ENCODE results near the gene AIP.

The AIP gene

DNA sequence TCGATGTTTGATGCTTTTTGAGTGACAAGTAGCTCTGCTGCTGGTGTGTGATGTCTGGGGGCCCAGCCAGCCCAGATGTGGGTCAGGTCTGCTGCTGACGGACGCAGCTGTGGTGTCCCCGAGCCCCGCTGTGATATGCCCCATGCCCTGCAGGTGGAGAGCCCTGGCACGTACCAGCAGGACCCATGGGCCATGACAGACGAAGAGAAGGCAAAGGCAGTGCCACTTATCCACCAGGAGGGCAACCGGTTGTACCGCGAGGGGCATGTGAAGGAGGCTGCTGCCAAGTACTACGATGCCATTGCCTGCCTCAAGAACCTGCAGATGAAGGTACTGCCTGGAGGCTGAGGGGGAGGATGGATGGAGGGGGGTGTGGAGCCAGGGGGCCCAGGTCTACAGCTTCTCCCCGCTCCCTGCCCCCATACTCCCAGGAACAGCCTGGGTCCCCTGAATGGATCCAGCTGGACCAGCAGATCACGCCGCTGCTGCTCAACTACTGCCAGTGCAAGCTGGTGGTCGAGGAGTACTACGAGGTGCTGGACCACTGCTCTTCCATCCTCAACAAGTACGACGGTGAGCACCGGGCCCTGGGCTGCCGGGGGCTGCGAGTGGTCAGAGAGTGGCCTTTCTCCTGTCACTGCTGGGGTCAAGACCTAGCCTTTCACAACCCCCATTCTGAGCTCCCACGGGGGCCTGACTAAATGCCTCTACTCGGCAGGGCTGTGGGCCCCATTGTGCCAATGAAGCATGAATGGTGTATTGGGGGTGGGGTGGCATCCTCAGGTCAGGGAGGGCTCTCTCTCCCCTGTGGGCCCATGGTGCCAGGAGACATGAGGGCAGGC lies 7.3 kb downstream of the AIP start:
- peaks cover 18% of the 10 kb centered on the region for H3K36me3 Mint-ChIP-seq
- H3K4me1 Mint-ChIP-seq, result peaks cover 34% of the 10 kb centered on the region
- no peak for ATAC-seq (ENCODE audit: low read depth)
- H3K4me3 Mint-ChIP-seq, result no peak overlapping the region
- DNase-seq (ENCODE audit: low spot score in 2 of 2), result no peak
- H3K27me3 Mint-ChIP-seq, result no peaks in the 10 kb centered on the region
- H3K27ac Mint-ChIP-seq, result no peak overlapping the region
- H3K9me3 Mint-ChIP-seq, result no peaks in the 10 kb centered on the region

- no peaks in the 10 kb centered on the region for H3K9me3 Mint-ChIP-seq
- DNase-seq (ENCODE audit: low spot score in 2 of 2) (no peak), ATAC-seq (ENCODE audit: low read depth) (no peak)
- H3K27ac Mint-ChIP-seq, result no peak overlapping the region
- no peaks in the 10 kb centered on the region for H3K27me3 Mint-ChIP-seq
- peaks cover 21% of the 10 kb centered on the region for H3K36me3 Mint-ChIP-seq
- no peak overlapping the region for H3K4me3 Mint-ChIP-seq
- peaks cover 32% of the 10 kb centered on the region for H3K4me1 Mint-ChIP-seq
Observed at GRCh38 chr11:67490727-67491065, 7.9 kb downstream of the AIP start.

DNA sequence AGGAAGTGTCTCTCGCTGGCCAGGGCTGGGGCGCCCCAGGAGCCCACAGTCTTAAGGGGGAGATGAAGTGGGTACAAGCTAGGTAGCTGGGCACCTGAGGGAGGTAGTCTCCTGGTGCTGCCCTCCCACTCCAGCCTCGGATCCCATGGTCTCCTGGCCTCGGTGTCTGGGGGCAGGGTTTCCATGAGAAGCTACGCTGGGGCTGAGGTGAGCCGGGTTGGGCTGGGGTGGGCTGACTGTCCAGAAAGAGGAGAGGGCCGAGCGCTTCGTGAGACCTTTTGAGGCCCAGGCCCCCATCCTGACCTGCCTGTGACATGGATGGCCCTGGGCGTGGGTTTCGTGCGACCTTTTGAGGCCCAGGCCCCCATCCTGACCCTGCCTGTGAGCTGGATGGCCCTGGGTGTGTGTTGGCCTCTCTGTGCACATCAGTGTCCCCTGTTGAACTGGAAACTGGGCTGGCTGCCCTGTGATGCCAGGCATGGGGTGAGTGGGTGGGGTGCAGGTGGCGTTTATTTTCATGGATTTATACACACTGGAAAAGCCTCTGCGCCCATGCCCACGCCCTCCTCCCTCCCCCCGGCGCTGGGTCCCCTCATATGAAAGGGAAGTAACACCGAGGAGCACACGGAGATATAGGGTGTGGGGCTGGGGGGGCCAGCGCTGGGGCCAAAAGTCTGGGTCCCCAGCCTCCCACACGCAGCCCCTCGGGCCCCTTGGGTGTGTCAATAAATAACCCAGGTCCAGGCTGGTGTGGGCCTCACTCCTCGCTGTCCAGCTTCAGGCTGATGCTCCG lies 8.6 kb downstream of the AIP start:
- H3K27me3 Mint-ChIP-seq, result no peaks in the 10 kb centered on the region
- peaks cover 24% of the 10 kb centered on the region for H3K36me3 Mint-ChIP-seq
- no peak overlapping the region for H3K27ac Mint-ChIP-seq

DNA sequence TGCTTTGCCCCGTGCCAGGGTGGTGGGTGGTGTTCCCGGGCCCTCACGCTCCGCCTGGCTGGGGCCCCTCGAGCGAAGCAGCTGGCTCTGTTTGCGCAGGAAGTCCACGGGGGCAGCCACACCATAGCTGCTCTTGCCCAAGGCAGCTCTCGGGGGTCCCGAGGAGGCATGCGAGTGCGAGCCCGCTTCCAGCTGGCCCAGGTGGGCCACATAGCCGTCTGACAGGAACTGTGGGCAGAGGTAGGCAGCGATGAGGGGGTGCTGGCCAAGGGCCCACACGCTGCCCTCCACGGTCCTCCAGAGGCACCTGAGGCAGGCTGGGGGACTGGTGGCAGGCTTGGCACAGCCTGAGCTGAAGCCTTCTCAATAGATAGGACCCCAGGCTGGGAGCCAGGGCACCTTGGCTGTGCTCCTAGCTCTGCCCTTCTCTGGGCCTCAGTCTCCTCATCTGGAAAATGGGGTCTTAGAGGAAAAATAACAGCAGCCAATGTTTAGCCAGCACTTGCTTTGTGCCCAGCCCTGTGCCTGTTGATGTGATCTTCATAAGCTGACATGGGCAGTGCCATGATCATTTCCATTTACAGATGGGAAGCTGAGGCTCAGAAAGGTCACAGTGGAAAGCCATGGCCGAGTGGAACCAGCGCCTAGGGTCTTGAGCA lies 9.4 kb downstream of the AIP start:
- no peak for ATAC-seq (ENCODE audit: low read depth)
- peaks cover 20% of the 10 kb centered on the region for H3K4me1 Mint-ChIP-seq
- no peak overlapping the region for H3K27ac Mint-ChIP-seq
- DNase-seq (ENCODE audit: low spot score in 2 of 2), result no peak
- no peaks in the 10 kb centered on the region for H3K27me3 Mint-ChIP-seq
- no peaks in the 10 kb centered on the region for H3K9me3 Mint-ChIP-seq
- H3K4me3 Mint-ChIP-seq, result no peak overlapping the region
- H3K36me3 Mint-ChIP-seq, result peaks cover 24% of the 10 kb centered on the region

More for the DNA sequence above, 8.6 kb downstream of the AIP start:
- DNase-seq (ENCODE audit: low spot score in 2 of 2), result no peak
- ATAC-seq (ENCODE audit: low read depth), result no peak
- no peaks in the 10 kb centered on the region for H3K9me3 Mint-ChIP-seq
- H3K4me1 Mint-ChIP-seq, result peaks cover 26% of the 10 kb centered on the region
- no peak overlapping the region for H3K4me3 Mint-ChIP-seq

GRCh38 chr11:67492801-67493547 lies 10.1 kb downstream of the AIP start:
- Mint-ChIP-seq H3K36me3 (peaks cover 21% of the 10 kb centered on the region), H3K27me3 (no peaks in the 10 kb centered on the region), H3K9me3 (no peaks in the 10 kb centered on the region), H3K4me1 (peaks cover 14% of the 10 kb centered on the region), H3K4me3 (no peak overlapping the region), H3K27ac (no peak overlapping the region)
- ATAC-seq (ENCODE audit: low read depth), result no peak
- no peak for DNase-seq (ENCODE audit: low spot score in 2 of 2)

DNA sequence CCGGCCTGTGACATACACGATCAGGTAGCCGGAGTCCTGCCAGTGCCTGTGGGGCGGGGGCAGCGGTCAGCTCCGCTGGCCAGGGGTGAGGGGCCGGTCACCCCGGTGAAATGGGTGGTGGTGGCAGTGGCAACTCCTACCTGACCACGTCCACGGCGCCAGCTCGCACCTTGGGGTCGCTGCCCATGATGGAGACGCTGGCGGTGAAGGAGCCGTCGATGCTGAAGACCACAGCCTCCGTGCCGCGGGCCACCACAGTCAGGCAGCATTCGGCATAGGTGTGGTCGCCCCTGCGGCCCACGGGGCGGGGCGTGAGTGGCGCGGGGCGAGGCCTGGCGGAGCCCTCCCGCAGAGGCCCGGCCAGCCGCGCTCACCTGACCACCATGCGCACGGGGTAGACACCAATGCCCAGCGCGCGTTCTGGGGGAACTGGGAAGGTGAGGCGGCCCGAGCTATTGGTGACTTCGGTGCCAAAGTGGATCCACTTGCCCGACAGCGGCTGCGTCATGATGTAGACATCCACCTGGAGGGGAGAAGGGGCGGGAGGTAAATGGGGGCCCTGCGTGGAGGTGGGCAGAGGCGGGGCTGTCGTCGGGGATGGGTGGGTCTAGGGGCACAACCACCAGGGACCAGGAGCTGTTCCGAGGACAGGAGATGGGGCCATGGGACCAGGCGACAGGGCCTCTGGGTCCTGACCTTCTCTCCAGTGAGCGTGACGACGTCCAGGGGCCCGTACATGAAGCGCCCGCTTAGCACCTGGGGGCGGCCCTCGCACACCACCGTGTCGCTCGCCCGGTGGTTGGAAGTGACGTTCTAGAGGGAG lies 10.9 kb downstream of the AIP start:
- H3K27ac Mint-ChIP-seq, result no peak overlapping the region
- H3K4me3 Mint-ChIP-seq, result no peak overlapping the region

GRCh38 chr11:67494371-67495233 lies 11.8 kb downstream of the AIP start:
- ATAC-seq (ENCODE audit: low read depth) (no peak), DNase-seq (ENCODE audit: low spot score in 2 of 2) (no peak)
- no peaks in the 10 kb centered on the region for H3K9me3 Mint-ChIP-seq
- no peaks in the 10 kb centered on the region for H3K27me3 Mint-ChIP-seq
- H3K27ac Mint-ChIP-seq, result no peak overlapping the region
- H3K36me3 Mint-ChIP-seq, result peaks cover 21% of the 10 kb centered on the region
- no peak overlapping the region for H3K4me3 Mint-ChIP-seq
- H3K4me1 Mint-ChIP-seq, result peaks cover 8% of the 10 kb centered on the region

More for the DNA sequence above, 10.9 kb downstream of the AIP start:
- no peaks in the 10 kb centered on the region for H3K9me3 Mint-ChIP-seq
- DNase-seq (ENCODE audit: low spot score in 2 of 2) (no peak), ATAC-seq (ENCODE audit: low read depth) (no peak)
- H3K4me1 Mint-ChIP-seq, result peaks cover 9% of the 10 kb centered on the region
- peaks cover 20% of the 10 kb centered on the region for H3K36me3 Mint-ChIP-seq
- H3K27me3 Mint-ChIP-seq, result no peaks in the 10 kb centered on the region

- Mint-ChIP-seq H3K4me3 (no peak overlapping the region), H3K27me3 (no peaks in the 10 kb centered on the region), H3K27ac (no peak overlapping the region), H3K36me3 (peaks cover 18% of the 10 kb centered on the region), H3K4me1 (peaks cover 5% of the 10 kb centered on the region), H3K9me3 (no peaks in the 10 kb centered on the region)
- DNase-seq (ENCODE audit: low spot score in 2 of 2), result no peak
- ATAC-seq (ENCODE audit: low read depth), result no peak
Observed at GRCh38 chr11:67495234-67496005, 12.6 kb downstream of the AIP start.

DNA sequence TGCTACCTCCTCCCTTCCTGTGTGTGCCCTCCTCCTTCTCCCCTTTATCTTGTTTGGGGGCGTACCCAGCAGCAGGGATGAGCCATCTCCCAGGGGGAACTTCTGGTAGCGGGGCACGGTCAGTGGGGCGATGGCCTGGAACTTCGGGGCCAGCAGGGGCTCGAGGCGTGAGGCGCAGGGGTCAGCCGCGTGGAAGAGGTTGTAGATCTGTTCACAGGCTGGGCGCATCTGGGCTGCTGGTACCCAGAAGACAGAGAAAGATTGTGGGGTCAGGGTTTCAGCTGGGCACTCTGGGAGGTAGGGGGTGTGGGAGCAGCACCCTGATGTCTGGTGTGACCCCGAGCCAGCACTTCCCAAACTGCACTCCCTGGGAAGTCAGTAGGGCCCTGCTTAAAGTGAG lies 13.3 kb downstream of the AIP start:
- peaks cover 22% of the 10 kb centered on the region for H3K36me3 Mint-ChIP-seq
- peaks cover 5% of the 10 kb centered on the region for H3K4me1 Mint-ChIP-seq
- ATAC-seq (ENCODE audit: low read depth) (no peak), DNase-seq (ENCODE audit: low spot score in 2 of 2) (no peak)
- no peaks in the 10 kb centered on the region for H3K27me3 Mint-ChIP-seq
- no peak overlapping the region for H3K4me3 Mint-ChIP-seq
- no peak overlapping the region for H3K27ac Mint-ChIP-seq
- no peaks in the 10 kb centered on the region for H3K9me3 Mint-ChIP-seq

DNA sequence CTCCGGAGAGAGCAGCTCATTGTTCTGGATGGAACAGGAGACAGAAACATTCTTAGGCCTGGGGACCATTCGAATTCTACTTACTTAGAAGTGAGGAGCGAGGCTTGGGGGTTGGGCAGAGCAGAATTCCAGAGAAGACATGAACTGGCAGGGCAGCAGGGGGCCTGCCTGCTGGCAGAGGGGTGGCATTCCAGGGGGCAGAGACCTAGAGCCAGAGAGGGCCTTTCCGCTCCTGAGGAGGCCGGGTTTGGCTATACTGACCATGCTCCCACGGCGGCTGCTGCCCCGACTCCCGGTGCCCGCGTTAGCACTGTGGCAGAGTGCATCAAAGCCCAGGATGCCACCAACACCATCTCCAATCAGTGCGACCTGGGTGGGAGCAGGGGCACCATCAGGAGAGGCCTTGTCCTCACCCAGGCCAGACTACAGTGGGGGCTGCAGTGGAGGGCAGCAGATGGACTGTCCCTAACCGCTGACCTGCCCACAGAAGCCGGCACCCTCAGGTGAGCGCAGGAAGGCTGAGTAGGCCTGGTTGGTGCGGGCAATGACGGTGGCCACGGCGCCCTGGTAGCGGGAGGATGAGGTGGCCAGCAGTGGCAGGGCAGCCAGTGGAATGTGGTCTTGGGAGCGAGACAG lies 14.9 kb downstream of the AIP start:
- H3K4me1 Mint-ChIP-seq, result peaks cover 7% of the 10 kb centered on the region
- H3K36me3 Mint-ChIP-seq, result peaks cover 23% of the 10 kb centered on the region
- no peaks in the 10 kb centered on the region for H3K27me3 Mint-ChIP-seq
- H3K9me3 Mint-ChIP-seq, result no peaks in the 10 kb centered on the region
- ATAC-seq (ENCODE audit: low read depth) (no peak), DNase-seq (ENCODE audit: low spot score in 2 of 2) (no peak)
- H3K27ac Mint-ChIP-seq, result no peak overlapping the region
- no peak overlapping the region for H3K4me3 Mint-ChIP-seq

GRCh38 chr11:67498544-67498972 lies 15.7 kb downstream of the AIP start:
- Mint-ChIP-seq H3K4me1 (peaks cover 13% of the 10 kb centered on the region), H3K4me3 (no peak overlapping the region), H3K27ac (no peak overlapping the region), H3K36me3 (peaks cover 26% of the 10 kb centered on the region), H3K27me3 (no peaks in the 10 kb centered on the region), H3K9me3 (no peaks in the 10 kb centered on the region)
- DNase-seq (ENCODE audit: low spot score in 2 of 2) (no peak), ATAC-seq (ENCODE audit: low read depth) (no peak)
